GM12892 (cell line): ENCODE results near the gene BIN1.

ENCODE experiments used
- POLR2A ChIP-seq: IDR thresholded peaks from 2 replicates; pipeline ENCODE4 v1.6.1; 2011; ENCODE audit warnings: low read depth, low read length, control low read depth
- POLR2AphosphoS5 ChIP-seq: IDR thresholded peaks from 2 replicates; pipeline ENCODE4 v1.6.1; 2011; ENCODE audit warnings: low read depth, low read length, control low read depth
- TAF1 ChIP-seq: IDR thresholded peaks from 2 replicates; pipeline ENCODE4 v1.6.1; 2011; ENCODE audit warnings: low read depth, mild to moderate bottlenecking, control low read depth, low read length, borderline replicate concordance

DNA sequence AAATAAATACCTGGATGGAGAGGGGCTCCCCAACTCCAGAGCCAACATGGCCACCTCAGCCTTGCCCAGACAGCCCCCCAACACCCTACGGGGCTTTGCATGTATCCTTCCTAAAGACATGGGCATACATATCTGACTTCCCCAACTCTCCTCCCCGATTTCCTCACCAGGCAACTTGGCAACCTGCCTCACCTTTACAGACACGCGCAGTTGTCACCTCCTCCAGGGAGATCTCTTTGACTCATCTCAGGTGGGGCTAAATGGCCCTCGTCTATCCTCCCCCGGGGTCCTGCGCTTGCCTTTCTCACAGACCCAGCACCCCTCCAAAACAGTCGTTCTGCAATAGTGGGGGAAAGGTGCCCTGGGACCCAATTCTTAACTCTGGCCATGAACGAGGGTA, 10.6 kb upstream of the BIN1 start:
- TF ChIP-seq POLR2A (no peak), POLR2AphosphoS5 (no peak), TAF1 (no peak)
